Measurements from ENCODE around the gene SGCA. TPM values are rescaled to one million over a fixed set of nuclear protein-coding genes. Genes with fewer than 3 reads are reported as not detected.

Gene SGCA
- total and polyA plus RNA-seq, 9 of the 15 experiments (the other 6 are each of a cell fraction or from before 2014, with no cell fraction given) = not detected

GRCh38 chr17:50151937-50152547, 13.8 kb upstream of the SGCA start (continued):
- TF ChIP-seq, protein P1, sequence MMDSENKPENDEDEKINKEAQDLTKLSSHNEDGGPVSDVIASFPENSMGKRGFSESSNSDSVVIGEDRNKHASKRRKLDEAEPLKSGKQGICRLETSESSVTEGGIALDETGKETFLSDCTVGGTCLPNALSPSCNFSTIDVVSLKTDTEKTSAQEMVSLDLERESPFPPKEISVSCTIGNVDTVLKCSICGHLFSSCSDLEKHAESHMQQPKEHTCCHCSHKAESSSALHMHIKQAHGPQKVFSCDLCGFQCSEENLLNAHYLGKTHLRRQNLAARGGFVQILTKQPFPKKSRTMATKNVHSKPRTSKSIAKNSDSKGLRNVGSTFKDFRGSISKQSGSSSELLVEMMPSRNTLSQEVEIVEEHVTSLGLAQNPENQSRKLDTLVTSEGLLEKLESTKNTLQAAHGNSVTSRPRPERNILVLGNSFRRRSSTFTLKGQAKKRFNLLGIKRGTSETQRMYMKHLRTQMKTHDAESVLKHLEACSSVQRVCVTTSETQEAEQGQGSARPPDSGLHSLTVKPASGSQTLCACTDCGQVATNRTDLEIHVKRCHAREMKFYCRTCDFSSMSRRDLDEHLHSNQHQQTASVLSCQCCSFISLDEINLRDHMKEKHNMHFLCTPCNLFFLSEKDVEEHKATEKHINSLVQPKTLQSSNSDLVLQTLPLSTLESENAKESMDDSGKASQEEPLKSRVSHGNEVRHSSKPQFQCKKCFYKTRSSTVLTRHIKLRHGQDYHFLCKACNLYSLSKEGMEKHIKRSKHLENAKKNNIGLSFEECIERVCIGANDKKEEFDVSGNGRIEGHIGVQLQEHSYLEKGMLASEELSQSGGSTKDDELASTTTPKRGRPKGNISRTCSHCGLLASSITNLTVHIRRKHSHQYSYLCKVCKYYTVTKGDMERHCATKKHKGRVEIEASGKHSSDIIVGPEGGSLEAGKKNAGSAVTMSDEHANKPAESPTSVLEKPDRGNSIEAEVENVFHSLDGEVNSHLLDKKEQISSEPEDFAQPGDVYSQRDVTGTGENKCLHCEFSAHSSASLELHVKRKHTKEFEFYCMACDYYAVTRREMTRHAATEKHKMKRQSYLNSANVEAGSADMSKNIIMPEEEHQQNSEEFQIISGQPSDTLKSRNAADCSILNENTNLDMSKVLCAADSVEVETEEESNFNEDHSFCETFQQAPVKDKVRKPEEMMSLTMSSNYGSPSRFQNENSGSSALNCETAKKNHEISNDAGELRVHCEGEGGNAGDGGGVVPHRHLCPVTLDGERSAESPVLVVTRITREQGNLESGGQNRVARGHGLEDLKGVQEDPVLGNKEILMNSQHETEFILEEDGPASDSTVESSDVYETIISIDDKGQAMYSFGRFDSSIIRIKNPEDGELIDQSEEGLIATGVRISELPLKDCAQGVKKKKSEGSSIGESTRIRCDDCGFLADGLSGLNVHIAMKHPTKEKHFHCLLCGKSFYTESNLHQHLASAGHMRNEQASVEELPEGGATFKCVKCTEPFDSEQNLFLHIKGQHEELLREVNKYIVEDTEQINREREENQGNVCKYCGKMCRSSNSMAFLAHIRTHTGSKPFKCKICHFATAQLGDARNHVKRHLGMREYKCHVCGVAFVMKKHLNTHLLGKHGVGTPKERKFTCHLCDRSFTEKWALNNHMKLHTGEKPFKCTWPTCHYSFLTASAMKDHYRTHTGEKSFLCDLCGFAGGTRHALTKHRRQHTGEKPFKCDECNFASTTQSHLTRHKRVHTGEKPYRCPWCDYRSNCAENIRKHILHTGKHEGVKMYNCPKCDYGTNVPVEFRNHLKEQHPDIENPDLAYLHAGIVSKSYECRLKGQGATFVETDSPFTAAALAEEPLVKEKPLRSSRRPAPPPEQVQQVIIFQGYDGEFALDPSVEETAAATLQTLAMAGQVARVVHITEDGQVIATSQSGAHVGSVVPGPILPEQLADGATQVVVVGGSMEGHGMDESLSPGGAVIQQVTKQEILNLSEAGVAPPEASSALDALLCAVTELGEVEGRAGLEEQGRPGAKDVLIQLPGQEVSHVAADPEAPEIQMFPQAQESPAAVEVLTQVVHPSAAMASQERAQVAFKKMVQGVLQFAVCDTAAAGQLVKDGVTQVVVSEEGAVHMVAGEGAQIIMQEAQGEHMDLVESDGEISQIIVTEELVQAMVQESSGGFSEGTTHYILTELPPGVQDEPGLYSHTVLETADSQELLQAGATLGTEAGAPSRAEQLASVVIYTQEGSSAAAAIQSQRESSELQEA (IDR thresholded peaks at IDR 0.05; ENCODE audit: low read depth) = no peak
- TF ChIP-seq ZC3H11A (IDR thresholded peaks at IDR 0.05; ENCODE audit: low read depth, low read length) (peak; percentile 50; the same call in 1 of the 2 replicates), WHSC1 (IDR thresholded peaks at IDR 0.05; ENCODE audit: low read length) (no peak), KAT8 (IDR thresholded peaks at IDR 0.05; ENCODE audit: low read depth) (no peak), ZNF717 (CRISPR knock-in tag; IDR thresholded peaks at IDR 0.05) (no peak), CEBPB (tag; IDR thresholded peaks at IDR 0.05) (no peak), KDM5B (IDR thresholded peaks at IDR 0.05; ENCODE audit: insufficient replicate concordance, low read depth, low read length) (no peak), ZFP30 (CRISPR knock-in tag; IDR thresholded peaks at IDR 0.05; ENCODE audit: borderline replicate concordance) (no peak), ZNF740 (CRISPR knock-in tag; IDR thresholded peaks at IDR 0.05) (peak; percentile 97), ZNF740 (tag; IDR thresholded peaks at IDR 0.05) (peak in 1 of 2 experiments; percentile 95; a peak in 2 of 4 replicates), FOSL1 (tag; conservative IDR thresholded peaks at IDR 0.05) (no peak), TCF15 (CRISPR knock-in tag; IDR thresholded peaks at IDR 0.05) (no peak), ZNF644 (tag; IDR thresholded peaks at IDR 0.05; ENCODE audit: low read depth) (0 out of 2 replicates have a peak, but pooled peaks have one; percentile 35), BHLHE40 (IDR thresholded peaks at IDR 0.05; ENCODE audit: low read length) (no peak), DDX20 (tag; IDR thresholded peaks at IDR 0.05; ENCODE audit: low read depth) (no peak)
- TF ChIP-seq, protein P2, sequence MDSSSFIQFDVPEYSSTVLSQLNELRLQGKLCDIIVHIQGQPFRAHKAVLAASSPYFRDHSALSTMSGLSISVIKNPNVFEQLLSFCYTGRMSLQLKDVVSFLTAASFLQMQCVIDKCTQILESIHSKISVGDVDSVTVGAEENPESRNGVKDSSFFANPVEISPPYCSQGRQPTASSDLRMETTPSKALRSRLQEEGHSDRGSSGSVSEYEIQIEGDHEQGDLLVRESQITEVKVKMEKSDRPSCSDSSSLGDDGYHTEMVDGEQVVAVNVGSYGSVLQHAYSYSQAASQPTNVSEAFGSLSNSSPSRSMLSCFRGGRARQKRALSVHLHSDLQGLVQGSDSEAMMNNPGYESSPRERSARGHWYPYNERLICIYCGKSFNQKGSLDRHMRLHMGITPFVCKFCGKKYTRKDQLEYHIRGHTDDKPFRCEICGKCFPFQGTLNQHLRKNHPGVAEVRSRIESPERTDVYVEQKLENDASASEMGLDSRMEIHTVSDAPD (CRISPR knock-in tag; IDR thresholded peaks at IDR 0.05) = no peak
